Hepatocyte (in vitro differentiated cells): ENCODE data around the gene DCTN1. TPM values are rescaled to one million over a fixed set of nuclear protein-coding genes. Genes with fewer than 3 reads are reported as not detected.

Experiments
- DNase-seq: peaks from one replicate; pipeline ENCODE4 v3.0.0-alpha.2; 2016; ENCODE audit warnings: low spot score
- H2AFZ ChIP-seq: fragments of 200-600 bp; sonication (generic); 2 replicates; pipeline ENCODE4 v1.6.0; 2016; ENCODE audit warnings: antibody characterized with exemption, mild to moderate bottlenecking
- H3K27ac ChIP-seq: fragments of 200-600 bp; sonication (generic); 2 replicates; pipeline ENCODE4 v1.5.1; 2016; ENCODE audit warnings: mild to moderate bottlenecking
- H3K27me3 ChIP-seq: fragments of 200-600 bp; sonication (generic); 2 replicates; pipeline ENCODE4 v1.6.1; 2016
- H3K36me3 ChIP-seq: fragments of 200-600 bp; sonication (generic); replicated peaks from 2 replicates; pipeline ENCODE4 v1.5.1; 2016; ENCODE audit warnings: low read depth; ENCODE audit not compliant: insufficient read depth
- H3K4me1 ChIP-seq: fragments of 200-600 bp; sonication (generic); 2 replicates; pipeline ENCODE4 v1.5.1; 2016; ENCODE audit warnings: mild to moderate bottlenecking, moderate library complexity; ENCODE audit not compliant: insufficient read depth
- H3K4me2 ChIP-seq: fragments of 200-600 bp; sonication (generic); 2 replicates; pipeline ENCODE4 v1.6.0; 2016
- H3K4me3 ChIP-seq: fragments of 200-600 bp; sonication (generic); 2 replicates; pipeline ENCODE4 v1.5.1; 2016; ENCODE audit warnings: mild to moderate bottlenecking
- H3K79me2 ChIP-seq: fragments of 200-600 bp; sonication (generic); 2 replicates; pipeline ENCODE4 v1.6.0; 2017; ENCODE audit warnings: mild to moderate bottlenecking
- H3K9me2 ChIP-seq: fragments of 200-600 bp; sonication (generic); replicated peaks from 2 replicates; pipeline ENCODE4 v1.6.0; 2017; ENCODE audit warnings: mild to moderate bottlenecking; ENCODE audit not compliant: insufficient read depth
- H3K9me3 ChIP-seq: fragments of 200-600 bp; sonication (generic); 2 replicates; pipeline ENCODE4 v1.5.1; 2016; ENCODE audit warnings: low read depth, mild to moderate bottlenecking
- H4K20me1 ChIP-seq: fragments of 200-600 bp; sonication (generic); 2 replicates; pipeline ENCODE4 v1.6.0; 2016; ENCODE audit warnings: mild to moderate bottlenecking; ENCODE audit not compliant: insufficient read depth, poor library complexity, severe bottlenecking
- EZH2 ChIP-seq: fragments of 200-600 bp; sonication (generic); IDR thresholded peaks from 2 replicates; pipeline ENCODE4 v1.6.1; 2016; ENCODE audit warnings: antibody characterized with exemption, mild to moderate bottlenecking, borderline replicate concordance
- EZH2phosphoT487 ChIP-seq: fragments of 200-600 bp; sonication (generic); IDR thresholded peaks from one replicate; pipeline ENCODE4 v1.6.1; 2018; ENCODE audit warnings: antibody characterized with exemption, mild to moderate bottlenecking, low read depth, moderate library complexity; ENCODE audit not compliant: unreplicated experiment, severe bottlenecking
- WGBS: methylation state at CpG from one replicate; pipeline ENCODE4 v1.1.6; 2016; ENCODE audit warnings: low lambda C conversion rate; ENCODE audit errors: missing lambda C conversion rate; 5-methylcytosine and 5-hydroxymethylcytosine counted together
- polyA plus RNA-seq: library from polyadenylated mRNA; unstranded; fragments of >200 nt; fragmentation: Nextera tagmentation; extraction: Ambion mirVana; gene quantifications from 2 replicates; pipeline ENCODE4 v1.2.1, GENCODE V29; 2016
- total RNA-seq: library from RNA; depleted of rRNA; stranded (reverse); fragments of >200 nt; gene quantifications from 2 replicates; pipeline ENCODE4 v1.2.3, GENCODE V29; 2014
- TF ChIP-seq, protein P1 (sequence below): fragments of 200-600 bp; sonication (generic); IDR thresholded peaks from 2 replicates; pipeline ENCODE4 v1.5.1; 2016; ENCODE audit warnings: antibody characterized with exemption, mild to moderate bottlenecking; ENCODE audit not compliant: poor library complexity

The DCTN1 gene
- total and polyA plus RNA-seq, 2 experiments from 2014 or later: 72.3 to 95.0 TPM

DNA sequence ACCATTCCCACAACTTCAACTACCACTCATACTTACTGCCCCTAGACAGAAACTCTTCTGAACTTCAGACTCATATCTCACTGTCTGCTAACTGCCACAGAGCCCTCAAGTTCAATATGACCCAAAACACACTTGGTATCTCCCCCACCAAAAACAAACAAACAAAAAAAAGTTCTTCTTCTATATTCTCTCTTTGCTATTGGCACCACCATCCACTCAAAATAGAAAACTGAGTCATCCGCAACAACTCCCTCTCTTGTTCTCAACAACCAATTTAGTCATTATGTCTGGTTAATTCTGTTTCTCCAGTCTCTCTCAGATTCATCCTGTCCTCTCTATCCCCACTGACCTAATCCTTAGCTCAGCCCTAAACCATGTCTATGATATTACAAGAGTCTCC, 7.2 kb upstream of the DCTN1 start:
- Histone ChIP-seq H3K9me2 (no peaks in the 10 kb centered on the region), H2AFZ (no peak overlapping the region), H3K27me3 (no peaks in the 10 kb centered on the region), H3K36me3 (no peaks in the 10 kb centered on the region), H3K9me3 (no peaks in the 10 kb centered on the region), H3K4me3 (no peak overlapping the region), H3K27ac (no peak overlapping the region), H3K4me1 (peaks cover 14% of the 10 kb centered on the region), H3K4me2 (no peak overlapping the region), H4K20me1 (peaks cover 42% of the 10 kb centered on the region), H3K79me2 (peaks cover 90% of the 10 kb centered on the region)
- 100% methylated on average over 1 of the region's 1 CpG for WGBS
- no peak for DNase-seq
- no peak for TF ChIP-seq EZH2
- TF ChIP-seq EZH2phosphoT487: no peak
- TF ChIP-seq, protein P1, sequence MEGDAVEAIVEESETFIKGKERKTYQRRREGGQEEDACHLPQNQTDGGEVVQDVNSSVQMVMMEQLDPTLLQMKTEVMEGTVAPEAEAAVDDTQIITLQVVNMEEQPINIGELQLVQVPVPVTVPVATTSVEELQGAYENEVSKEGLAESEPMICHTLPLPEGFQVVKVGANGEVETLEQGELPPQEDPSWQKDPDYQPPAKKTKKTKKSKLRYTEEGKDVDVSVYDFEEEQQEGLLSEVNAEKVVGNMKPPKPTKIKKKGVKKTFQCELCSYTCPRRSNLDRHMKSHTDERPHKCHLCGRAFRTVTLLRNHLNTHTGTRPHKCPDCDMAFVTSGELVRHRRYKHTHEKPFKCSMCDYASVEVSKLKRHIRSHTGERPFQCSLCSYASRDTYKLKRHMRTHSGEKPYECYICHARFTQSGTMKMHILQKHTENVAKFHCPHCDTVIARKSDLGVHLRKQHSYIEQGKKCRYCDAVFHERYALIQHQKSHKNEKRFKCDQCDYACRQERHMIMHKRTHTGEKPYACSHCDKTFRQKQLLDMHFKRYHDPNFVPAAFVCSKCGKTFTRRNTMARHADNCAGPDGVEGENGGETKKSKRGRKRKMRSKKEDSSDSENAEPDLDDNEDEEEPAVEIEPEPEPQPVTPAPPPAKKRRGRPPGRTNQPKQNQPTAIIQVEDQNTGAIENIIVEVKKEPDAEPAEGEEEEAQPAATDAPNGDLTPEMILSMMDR: no peak

GRCh38 chr2:74385396-74385795, 5.3 kb upstream of the DCTN1 start:
- TF ChIP-seq EZH2: no peak
- TF ChIP-seq, protein P1: no peak
- no peak for TF ChIP-seq EZH2phosphoT487
- WGBS: 87% methylated on average over 8 of the region's 8 CpGs

DNA sequence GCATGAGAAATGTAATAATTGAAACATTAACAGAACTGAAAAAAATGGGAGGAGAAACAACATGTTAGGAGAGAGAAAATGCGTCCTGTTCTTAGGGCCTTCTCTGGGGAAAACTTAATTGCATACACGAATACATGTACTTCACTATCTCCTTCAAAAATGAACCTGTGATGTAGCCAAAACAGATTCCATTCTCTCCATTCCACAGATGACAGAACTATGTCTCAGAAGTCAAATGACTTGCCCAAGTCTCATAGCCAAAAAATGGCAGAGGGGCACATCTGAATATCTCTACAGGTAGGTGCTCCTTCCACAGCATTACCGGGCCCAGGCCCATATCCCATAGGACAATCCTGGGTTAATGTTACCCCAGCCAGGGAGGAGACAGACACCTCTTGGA, 3.9 kb upstream of the DCTN1 start:
- TF ChIP-seq, protein P1: no peak
- no peak for TF ChIP-seq EZH2phosphoT487
- TF ChIP-seq EZH2: no peak
- Histone ChIP-seq H3K36me3 (no peaks in the 10 kb centered on the region), H3K9me3 (no peaks in the 10 kb centered on the region), H4K20me1 (peaks cover 45% of the 10 kb centered on the region), H3K4me2 (no peak overlapping the region), H3K9me2 (no peaks in the 10 kb centered on the region), H3K4me3 (no peak overlapping the region), H3K4me1 (peaks cover 13% of the 10 kb centered on the region), H3K27me3 (no peaks in the 10 kb centered on the region), H3K79me2 (peaks cover 97% of the 10 kb centered on the region), H2AFZ (no peak overlapping the region), H3K27ac (no peak overlapping the region)
- WGBS: 93% methylated on average over 3 of the region's 3 CpGs
- DNase-seq: no peak

More at GRCh38 chr2:74385396-74385795, 5.3 kb upstream of the DCTN1 start:
- H4K20me1 ChIP-seq: peaks cover 43% of the 10 kb centered on the region
- H2AFZ ChIP-seq: no peak overlapping the region
- H3K4me2 ChIP-seq: no peak overlapping the region
- no peaks in the 10 kb centered on the region for H3K9me3 ChIP-seq
- peaks cover 97% of the 10 kb centered on the region for H3K79me2 ChIP-seq
- peaks cover 12% of the 10 kb centered on the region for H3K4me1 ChIP-seq
- no peaks in the 10 kb centered on the region for H3K27me3 ChIP-seq
- H3K27ac ChIP-seq: no peak overlapping the region
- DNase-seq: no peak
- no peaks in the 10 kb centered on the region for H3K36me3 ChIP-seq
- H3K9me2 ChIP-seq: no peaks in the 10 kb centered on the region
- no peak overlapping the region for H3K4me3 ChIP-seq

DNA sequence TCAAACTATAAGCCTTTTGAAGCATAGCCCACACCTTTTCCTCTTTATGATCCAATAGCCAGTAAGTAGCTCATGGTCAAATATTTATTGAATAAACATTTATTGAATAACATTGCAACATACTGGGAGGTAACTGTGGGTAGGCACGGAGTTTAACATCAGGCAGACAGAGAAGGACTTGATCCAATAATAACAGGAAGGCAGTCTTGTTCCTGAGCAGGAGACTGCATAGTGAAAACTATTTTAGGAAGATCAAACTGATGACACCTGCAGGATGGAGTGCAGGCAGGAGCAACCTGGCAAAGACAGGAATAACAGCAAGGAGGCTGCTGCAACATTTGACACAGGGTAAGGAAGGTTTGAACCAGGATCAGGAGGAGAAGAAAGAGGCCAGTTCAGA, 3.1 kb upstream of the DCTN1 start:
- Histone ChIP-seq H3K4me2 (no peak overlapping the region), H3K4me3 (no peak overlapping the region), H4K20me1 (peaks cover 41% of the 10 kb centered on the region), H3K9me3 (no peaks in the 10 kb centered on the region), H3K27me3 (no peaks in the 10 kb centered on the region), H3K27ac (no peak overlapping the region), H3K4me1 (peaks cover 13% of the 10 kb centered on the region), H3K79me2 (peaks cover 97% of the 10 kb centered on the region), H2AFZ (no peak overlapping the region), H3K36me3 (no peaks in the 10 kb centered on the region), H3K9me2 (no peaks in the 10 kb centered on the region)
- no peak for DNase-seq
- WGBS: 57% methylated on average over 1 of the region's 1 CpG
- TF ChIP-seq, protein P1: no peak
- TF ChIP-seq EZH2 (no peak), EZH2phosphoT487 (no peak)
